IMR-90 (cell line): Measurements from ENCODE around the gene MLKL. TPM values are rescaled to one million over a fixed set of nuclear protein-coding genes. Genes with fewer than 3 reads are reported as not detected.

Experiments used
- ATAC-seq: fragments of 200-7000 bp; cut with Tn5 transposase; 2 replicates; pipeline ENCODE4 v1.9.1; 2020; ENCODE audit warnings: low read depth, mild to moderate bottlenecking, moderate library complexity
- BruUV-seq: library from RNA; stranded (reverse); fragments of 400-500 nt; replicated peaks from 2 replicates; lab custom pipeline; 2021; lab: Mats Ljungman, UMichigan
- CTCF ChIA-PET: fragments of 300-600 bp; formaldehyde crosslinking; extraction: SDS; loops from one replicate; lab custom pipeline; 2021; ENCODE audit warnings: antibody characterized with exemption; lab: Yijun Ruan, JAX
- POLR2A ChIA-PET: fragments of 300-600 bp; sonication (Branson Sonifier 250); formaldehyde crosslinking; loops from one replicate; lab custom pipeline; 2022; ENCODE audit warnings: antibody characterized with exemption; ENCODE audit not compliant: unreplicated experiment; lab: Charles Lee
- DNase-seq: peaks from one replicate; pipeline ENCODE4 v3.0.0; 2013
- H2AFZ ChIP-seq: replicated peaks from 2 replicates; pipeline ENCODE3; 2013; ENCODE audit warnings: low read length, mild to moderate bottlenecking; ENCODE audit not compliant: poor library complexity
- H2AK5ac ChIP-seq: 2 replicates; pipeline ENCODE4 v1.6.1; 2013; ENCODE audit warnings: low read depth, low read length, inconsistent platforms
- H2AK9ac ChIP-seq: replicated peaks from 2 replicates; pipeline ENCODE3; 2013; ENCODE audit warnings: mild to moderate bottlenecking, low read depth, low read length, moderate library complexity; ENCODE audit not compliant: poor library complexity
- H2BK120ac ChIP-seq: 2 replicates; pipeline ENCODE4 v1.6.1; 2013; ENCODE audit warnings: low read depth, low read length, inconsistent platforms
- H2BK15ac ChIP-seq: 3 replicates; pipeline ENCODE4 v1.6.1; 2013; ENCODE audit warnings: low read depth, low read length, inconsistent platforms
- H2BK20ac ChIP-seq: 2 replicates; pipeline ENCODE4 v1.6.1; 2013; ENCODE audit warnings: low read depth, mild to moderate bottlenecking, inconsistent platforms, low read length, moderate library complexity
- H2BK5ac ChIP-seq: 2 replicates; pipeline ENCODE4 v1.6.1; 2013; ENCODE audit warnings: mild to moderate bottlenecking, low read depth, low read length, inconsistent platforms; ENCODE audit not compliant: poor library complexity, severe bottlenecking
- H3K14ac ChIP-seq: replicated peaks from 2 replicates; pipeline ENCODE4 v1.6.1; 2013; ENCODE audit warnings: low read depth, low read length, inconsistent platforms
- H3K18ac ChIP-seq: 2 replicates; pipeline ENCODE4 v1.6.1; 2013; ENCODE audit warnings: low read depth, low read length, control low read depth
- H3K23ac ChIP-seq: 2 replicates; pipeline ENCODE4 v1.6.1; 2013; ENCODE audit warnings: low read depth, low read length, inconsistent platforms
- H3K27ac ChIP-seq: 2 replicates; pipeline ENCODE4 v1.5.1; 2013; ENCODE audit warnings: mild to moderate bottlenecking, control low read depth, low read length; ENCODE audit not compliant: insufficient read depth
- H3K27me3 ChIP-seq: 2 replicates; pipeline ENCODE4 v1.6.1; 2013; ENCODE audit warnings: low read length; ENCODE audit not compliant: control insufficient read depth, insufficient read depth
- H3K36me3 ChIP-seq: 2 replicates; pipeline ENCODE4 v1.6.1; 2013; ENCODE audit warnings: low read length, mixed read lengths; ENCODE audit not compliant: control insufficient read depth, insufficient read depth
- H3K4ac ChIP-seq: 2 replicates; pipeline ENCODE4 v1.6.1; 2013; ENCODE audit warnings: low read depth, low read length, inconsistent platforms
- H3K4me1 ChIP-seq: 2 replicates; pipeline ENCODE4 v1.6.1; 2013; ENCODE audit warnings: low read length, mixed read lengths; ENCODE audit not compliant: control insufficient read depth, insufficient read depth
- H3K4me2 ChIP-seq: 2 replicates; pipeline ENCODE4 v1.6.1; 2013; ENCODE audit warnings: low read depth, mild to moderate bottlenecking, control low read depth, low read length, moderate library complexity
- H3K4me3 ChIP-seq: 2 replicates; pipeline ENCODE4 v1.5.1; 2013; ENCODE audit warnings: low read depth, mild to moderate bottlenecking, control low read depth, low read length, moderate library complexity; ENCODE audit not compliant: insufficient read depth
- H3K56ac ChIP-seq: 2 replicates; pipeline ENCODE4 v1.6.1; 2013; ENCODE audit warnings: low read length, inconsistent platforms; ENCODE audit not compliant: insufficient read depth; ENCODE audit errors: extremely low read depth
- H3K79me1 ChIP-seq, 2 experiments: 2 replicates each; pipeline ENCODE4 v1.6.1; 2013; ENCODE audit warnings: low read length in 2 of 2, inconsistent platforms in 1 of 2, low read depth in 1 of 2
- H3K9ac ChIP-seq: 2 replicates; pipeline ENCODE4 v1.6.1; 2013; ENCODE audit warnings: low read depth, low read length, control low read depth
- H3K9me1 ChIP-seq: 2 replicates; pipeline ENCODE4 v1.6.1; 2013; ENCODE audit warnings: low read length, inconsistent platforms; ENCODE audit not compliant: insufficient read depth
- H3K9me3 ChIP-seq: 2 replicates; pipeline ENCODE4 v1.6.1; 2013; ENCODE audit warnings: low read length; ENCODE audit not compliant: control insufficient read depth, insufficient read depth
- H4K20me1 ChIP-seq: 2 replicates; pipeline ENCODE4 v1.6.1; 2013; ENCODE audit warnings: low read length, inconsistent platforms; ENCODE audit not compliant: insufficient read depth
- H4K5ac ChIP-seq: 2 replicates; pipeline ENCODE4 v1.6.1; 2013; ENCODE audit warnings: mild to moderate bottlenecking, low read depth, low read length, control low read depth
- H4K8ac ChIP-seq, 2 experiments: 2 replicates each; pipeline ENCODE4 v1.6.1; 2013; ENCODE audit warnings: low read depth in 2 of 2, low read length in 2 of 2, control low read depth in 1 of 2, inconsistent platforms in 1 of 2
- H4K91ac ChIP-seq: 2 replicates; pipeline ENCODE4 v1.6.1; 2013; ENCODE audit warnings: low read depth, low read length, inconsistent platforms; ENCODE audit not compliant: insufficient read depth
- FOS ChIP-seq: fragments of 150-350 bp; IDR thresholded peaks from 2 replicates; pipeline ENCODE4 v1.6.1; 2016; ENCODE audit warnings: low read depth, low read length
- MAFK ChIP-seq: IDR thresholded peaks from 2 replicates; pipeline ENCODE4 v1.6.1; 2012; ENCODE audit warnings: low read depth, low read length, improper control_type of control experiment
- MAZ ChIP-seq: IDR thresholded peaks from 2 replicates; pipeline ENCODE4 v1.6.1; 2012; ENCODE audit warnings: low read depth, mild to moderate bottlenecking, low read length, improper control_type of control experiment, moderate library complexity, borderline replicate concordance
- MXI1 ChIP-seq: IDR thresholded peaks from 2 replicates; pipeline ENCODE4 v1.6.1; 2012; ENCODE audit warnings: low read depth, mild to moderate bottlenecking, low read length, moderate library complexity, borderline replicate concordance
- NFE2L2 ChIP-seq: fragments of 150-350 bp; IDR thresholded peaks from 2 replicates; pipeline ENCODE4 v1.6.1; 2016; ENCODE audit warnings: low read depth, mild to moderate bottlenecking, low read length
- POLR2A ChIP-seq: IDR thresholded peaks from 2 replicates; pipeline ENCODE4 v1.6.1; 2012; ENCODE audit warnings: mild to moderate bottlenecking, low read depth, low read length
- SMC3 ChIP-seq: fragments of 150-350 bp; IDR thresholded peaks from 2 replicates; pipeline ENCODE4 v1.6.1; 2016; ENCODE audit warnings: low read depth, mild to moderate bottlenecking, antibody characterized with exemption, low read length, moderate library complexity
- WGBS, 2 experiments: methylation state at CpG; one replicate each; pipeline versions ENCODE4 v1.1.5 to v1.1.7; 2013; ENCODE audit warnings: missing lambda C conversion rate in 2 of 2; ENCODE audit not compliant: insufficient read length in 1 of 2; ENCODE audit errors: extremely low coverage in 2 of 2; 5-methylcytosine and 5-hydroxymethylcytosine counted together
- dilution Hi-C: fragments of 300-500 bp; cut with HindIII; formaldehyde crosslinking; loops from one replicate; pipeline ENCODE4 v1.14.3; 2018; ENCODE audit warnings: low sequenced_read_pairs; ENCODE audit not compliant: unreplicated experiment
- in situ Hi-C: fragments of 300-500 bp; cut with MboI; formaldehyde crosslinking; loops from 3 replicates; pipeline ENCODE4 v1.14.3; 2019; ENCODE audit warnings: low sequenced_read_pairs, inconsistent platforms, mixed read lengths
- intact Hi-C: fragments of 100-400 bp; cut with micrococcal nuclease; formaldehyde crosslinking; loops from 2 replicates; pipeline ENCODE4 v1.10.0; 2022
- polyA plus RNA-seq, 3 experiments: library from polyadenylated mRNA; depleted of rRNA; stranded (reverse); fragments of >200 nt; gene quantifications; 2 replicates each; pipeline ENCODE4 v1.2.3, GENCODE V29; 2012; ENCODE audit warnings: low replicate concordance in 1 of 3
- total RNA-seq: library from RNA; depleted of rRNA; stranded (reverse); fragments of >200 nt; gene quantifications from 2 replicates; pipeline ENCODE4 v1.2.3, GENCODE V29; 2012
- TF ChIP-seq, protein P1 (sequence below): conservative IDR thresholded peaks from 2 replicates; pipeline ENCODE4 v1.5.1; 2012; ENCODE audit warnings: mild to moderate bottlenecking, low read depth, low read length, improper control_type of control experiment
- TF ChIP-seq, protein P2 (sequence below): fragments of 150-350 bp; IDR thresholded peaks from 2 replicates; pipeline ENCODE4 v1.6.1; 2017; ENCODE audit warnings: mild to moderate bottlenecking, antibody characterized with exemption, low read length, low read depth

The MLKL gene
- total and polyA plus RNA-seq, 2 of the 4 experiments (the other 2 are of a cell fraction) = 3.6 to 4.5 TPM

DNA sequence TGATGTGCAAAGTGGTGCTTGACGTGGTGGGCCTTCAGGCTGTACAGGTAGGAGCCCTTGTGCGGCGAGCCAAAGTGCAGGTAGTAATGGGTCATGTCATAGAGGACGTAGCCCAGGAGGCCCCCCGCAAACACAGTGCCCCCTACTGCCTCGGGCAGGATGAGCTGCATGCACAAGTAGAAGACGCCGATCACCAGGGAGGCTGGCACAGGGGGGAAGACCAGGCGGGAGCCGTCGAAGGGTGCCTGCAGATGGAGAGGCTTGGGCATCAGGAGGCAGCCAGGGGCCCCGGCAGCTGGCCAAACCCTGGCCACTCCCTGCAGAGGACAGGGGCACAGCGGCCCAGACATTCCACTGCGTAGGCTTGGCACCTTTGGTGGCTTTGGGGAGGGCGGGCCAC, 15.7 kb upstream of the MLKL start:
- no peak overlapping the region for H3K56ac ChIP-seq
- ChIA-PET POLR2A (no interaction called here), CTCF (interaction anchor here (1.7 kb wide), 1 partner anchor 147 kb away, joined by 3 read pairs; no protein-coding TSS in a partner anchor)
- H3K4me3 ChIP-seq = no peak overlapping the region
- no peaks in the 10 kb centered on the region for H3K9me1 ChIP-seq
- BruUV-seq = no TSS peak
- intact Hi-C loops = no loop called here
- TF ChIP-seq NFE2L2 = no peak
- TF ChIP-seq MAZ = no peak
- TF ChIP-seq MXI1 = no peak
- TF ChIP-seq POLR2A = no peak
- TF ChIP-seq SMC3 = no peak
- TF ChIP-seq, protein P1, sequence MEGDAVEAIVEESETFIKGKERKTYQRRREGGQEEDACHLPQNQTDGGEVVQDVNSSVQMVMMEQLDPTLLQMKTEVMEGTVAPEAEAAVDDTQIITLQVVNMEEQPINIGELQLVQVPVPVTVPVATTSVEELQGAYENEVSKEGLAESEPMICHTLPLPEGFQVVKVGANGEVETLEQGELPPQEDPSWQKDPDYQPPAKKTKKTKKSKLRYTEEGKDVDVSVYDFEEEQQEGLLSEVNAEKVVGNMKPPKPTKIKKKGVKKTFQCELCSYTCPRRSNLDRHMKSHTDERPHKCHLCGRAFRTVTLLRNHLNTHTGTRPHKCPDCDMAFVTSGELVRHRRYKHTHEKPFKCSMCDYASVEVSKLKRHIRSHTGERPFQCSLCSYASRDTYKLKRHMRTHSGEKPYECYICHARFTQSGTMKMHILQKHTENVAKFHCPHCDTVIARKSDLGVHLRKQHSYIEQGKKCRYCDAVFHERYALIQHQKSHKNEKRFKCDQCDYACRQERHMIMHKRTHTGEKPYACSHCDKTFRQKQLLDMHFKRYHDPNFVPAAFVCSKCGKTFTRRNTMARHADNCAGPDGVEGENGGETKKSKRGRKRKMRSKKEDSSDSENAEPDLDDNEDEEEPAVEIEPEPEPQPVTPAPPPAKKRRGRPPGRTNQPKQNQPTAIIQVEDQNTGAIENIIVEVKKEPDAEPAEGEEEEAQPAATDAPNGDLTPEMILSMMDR = no peak
- TF ChIP-seq FOS = no peak
- TF ChIP-seq MAFK = no peak
- TF ChIP-seq, protein P2, sequence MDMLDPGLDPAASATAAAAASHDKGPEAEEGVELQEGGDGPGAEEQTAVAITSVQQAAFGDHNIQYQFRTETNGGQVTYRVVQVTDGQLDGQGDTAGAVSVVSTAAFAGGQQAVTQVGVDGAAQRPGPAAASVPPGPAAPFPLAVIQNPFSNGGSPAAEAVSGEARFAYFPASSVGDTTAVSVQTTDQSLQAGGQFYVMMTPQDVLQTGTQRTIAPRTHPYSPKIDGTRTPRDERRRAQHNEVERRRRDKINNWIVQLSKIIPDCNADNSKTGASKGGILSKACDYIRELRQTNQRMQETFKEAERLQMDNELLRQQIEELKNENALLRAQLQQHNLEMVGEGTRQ = no peak
- in situ Hi-C loops = loop anchor here (5.0 kb wide), 1 partner anchor 141 kb away; no protein-coding TSS in a partner anchor
- no peak overlapping the region for H2BK5ac ChIP-seq
- no peak overlapping the region for H3K14ac ChIP-seq
- no peak overlapping the region for H4K91ac ChIP-seq
- H3K79me1 ChIP-seq = no peaks in the 10 kb centered on the region
- H3K23ac ChIP-seq = no peak overlapping the region
- H4K8ac ChIP-seq = no peak overlapping the region
- no peak overlapping the region for H3K9ac ChIP-seq
- H2AFZ ChIP-seq = peak overlapping the region; percentile 21
- H3K18ac ChIP-seq = no peak overlapping the region
- H2AK5ac ChIP-seq = no peak overlapping the region
- no peak overlapping the region for H3K4ac ChIP-seq
- DNase-seq (no peak), ATAC-seq (no peak)
- H2BK20ac ChIP-seq = no peak overlapping the region
- H4K20me1 ChIP-seq = no peaks in the 10 kb centered on the region
- no peak overlapping the region for H3K4me2 ChIP-seq
- dilution Hi-C loops = no loop called here
- no peak overlapping the region for H4K5ac ChIP-seq
- 77% methylated on average over 11 of the region's 15 CpGs; no CpG with 5 or more reads in 1 of the 2 experiments for WGBS, 2 experiments
- no peak overlapping the region for H2BK15ac ChIP-seq
- no peak overlapping the region for H2BK120ac ChIP-seq
- H3K4me1 ChIP-seq = no peaks in the 10 kb centered on the region
- H3K27me3 ChIP-seq = peaks cover 19% of the 10 kb centered on the region; the same call in 1 of the 2 replicates
- no peak overlapping the region for H3K27ac ChIP-seq
- no peaks in the 10 kb centered on the region for H3K36me3 ChIP-seq
- no peak overlapping the region for H2AK9ac ChIP-seq
- H3K9me3 ChIP-seq = no peaks in the 10 kb centered on the region
